GM19025 (cell line): ENCODE results near the gene DUSP5.

Experiments
- ATAC-seq: cut with Tn5 transposase; IDR thresholded peaks from one replicate; pipeline ENCODE4 v1.9.1; 2021; ENCODE audit warnings: mild to moderate bottlenecking, low read depth, moderate library complexity; ENCODE audit not compliant: unreplicated experiment

The DUSP5 gene

GRCh38 chr10:110480387-110480786 lies 17.3 kb upstream of the DUSP5 start:
- no peak for ATAC-seq

- no peak for ATAC-seq
Observed at GRCh38 chr10:110481919-110482318, 15.8 kb upstream of the DUSP5 start.

GRCh38 chr10:110483633-110484032 lies 14.1 kb upstream of the DUSP5 start:
- no peak for ATAC-seq

- ATAC-seq, result no peak
Observed at GRCh38 chr10:110485541-110485940, 12.2 kb upstream of the DUSP5 start.

- ATAC-seq, result no peak
Observed at GRCh38 chr10:110486680-110487410, 10.9 kb upstream of the DUSP5 start.

- no peak for ATAC-seq
Observed at GRCh38 chr10:110487411-110488331, 10.0 kb upstream of the DUSP5 start.

GRCh38 chr10:110488332-110488681 lies 9.4 kb upstream of the DUSP5 start:
- ATAC-seq, result no peak

- ATAC-seq, result no peak
Observed at GRCh38 chr10:110488940-110489339, 8.8 kb upstream of the DUSP5 start.

GRCh38 chr10:110490640-110491039 lies 7.1 kb upstream of the DUSP5 start:
- ATAC-seq, result no peak

- ATAC-seq, result no peak
Observed at GRCh38 chr10:110491346-110491745, 6.4 kb upstream of the DUSP5 start.

GRCh38 chr10:110492069-110492822 lies 5.5 kb upstream of the DUSP5 start:
- no peak for ATAC-seq

GRCh38 chr10:110493832-110494426 lies 3.8 kb upstream of the DUSP5 start:
- ATAC-seq, result no peak

- no peak for ATAC-seq
Observed at GRCh38 chr10:110494532-110494931, 3.2 kb upstream of the DUSP5 start.

- no peak for ATAC-seq
Observed at GRCh38 chr10:110495731-110496552, 1.8 kb upstream of the DUSP5 start.

GRCh38 chr10:110496553-110497437 lies 912 bp upstream of the DUSP5 start:
- ATAC-seq, result no peak

GRCh38 chr10:110498087-110498981 lies 627 bp downstream of the DUSP5 start:
- peak; percentile 6 for ATAC-seq

- peak; percentile 8 for ATAC-seq
Observed at GRCh38 chr10:110498982-110499795, 1.5 kb downstream of the DUSP5 start.
